ENCODE data around the gene ATP9B.
A peak's percentile ranks its signal among the peaks of the same experiment; 100 is the strongest.

ATP9B gene

DNA sequence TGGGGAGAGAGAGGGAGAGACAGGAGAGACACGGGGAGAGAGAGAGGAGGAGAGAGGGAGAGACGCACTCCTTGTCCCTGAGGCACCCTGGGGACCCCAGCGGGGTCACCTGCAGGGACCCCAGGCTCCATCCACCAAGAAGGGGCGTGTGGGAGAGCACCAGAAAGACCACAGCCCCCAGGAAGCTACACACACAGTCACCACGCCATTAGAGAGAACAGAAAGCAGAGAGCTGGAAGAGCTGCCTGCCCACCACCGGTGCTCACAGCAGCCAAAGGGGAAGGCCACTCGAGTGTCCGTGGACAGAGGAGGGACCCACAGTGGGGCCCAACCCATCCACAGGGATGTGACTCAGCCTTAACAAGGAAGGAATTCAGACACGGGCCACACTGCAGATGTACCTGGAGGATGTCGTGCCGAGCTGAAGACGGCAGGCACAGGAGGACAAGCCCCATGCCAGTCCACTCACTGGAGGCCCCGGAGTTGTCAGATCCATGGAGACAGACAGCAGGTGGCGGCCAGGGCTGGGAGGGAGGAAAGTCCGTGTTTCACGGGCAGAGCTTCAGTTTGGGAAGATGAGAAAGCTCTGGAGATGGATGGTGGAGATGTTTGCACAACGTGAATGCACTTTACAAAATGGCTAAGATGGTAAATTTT lies 315.1 kb downstream of the ATP9B start:
- in situ Hi-C loops (cut with MboI; ENCODE audit: low sequenced_read_pairs, unreplicated experiment) = loop anchor here (5.0 kb wide), 1 partner anchor 258 kb away; no protein-coding TSS in a partner anchor
- no peak for DNase-seq (ENCODE audit: low spot score)
- TF ChIP-seq, protein P1, sequence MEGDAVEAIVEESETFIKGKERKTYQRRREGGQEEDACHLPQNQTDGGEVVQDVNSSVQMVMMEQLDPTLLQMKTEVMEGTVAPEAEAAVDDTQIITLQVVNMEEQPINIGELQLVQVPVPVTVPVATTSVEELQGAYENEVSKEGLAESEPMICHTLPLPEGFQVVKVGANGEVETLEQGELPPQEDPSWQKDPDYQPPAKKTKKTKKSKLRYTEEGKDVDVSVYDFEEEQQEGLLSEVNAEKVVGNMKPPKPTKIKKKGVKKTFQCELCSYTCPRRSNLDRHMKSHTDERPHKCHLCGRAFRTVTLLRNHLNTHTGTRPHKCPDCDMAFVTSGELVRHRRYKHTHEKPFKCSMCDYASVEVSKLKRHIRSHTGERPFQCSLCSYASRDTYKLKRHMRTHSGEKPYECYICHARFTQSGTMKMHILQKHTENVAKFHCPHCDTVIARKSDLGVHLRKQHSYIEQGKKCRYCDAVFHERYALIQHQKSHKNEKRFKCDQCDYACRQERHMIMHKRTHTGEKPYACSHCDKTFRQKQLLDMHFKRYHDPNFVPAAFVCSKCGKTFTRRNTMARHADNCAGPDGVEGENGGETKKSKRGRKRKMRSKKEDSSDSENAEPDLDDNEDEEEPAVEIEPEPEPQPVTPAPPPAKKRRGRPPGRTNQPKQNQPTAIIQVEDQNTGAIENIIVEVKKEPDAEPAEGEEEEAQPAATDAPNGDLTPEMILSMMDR (IDR thresholded peaks at IDR 0.05; ENCODE audit: borderline replicate concordance, control extremely low read depth, extremely low read depth, insufficient read depth, missing control alignments) = no peak

DNA sequence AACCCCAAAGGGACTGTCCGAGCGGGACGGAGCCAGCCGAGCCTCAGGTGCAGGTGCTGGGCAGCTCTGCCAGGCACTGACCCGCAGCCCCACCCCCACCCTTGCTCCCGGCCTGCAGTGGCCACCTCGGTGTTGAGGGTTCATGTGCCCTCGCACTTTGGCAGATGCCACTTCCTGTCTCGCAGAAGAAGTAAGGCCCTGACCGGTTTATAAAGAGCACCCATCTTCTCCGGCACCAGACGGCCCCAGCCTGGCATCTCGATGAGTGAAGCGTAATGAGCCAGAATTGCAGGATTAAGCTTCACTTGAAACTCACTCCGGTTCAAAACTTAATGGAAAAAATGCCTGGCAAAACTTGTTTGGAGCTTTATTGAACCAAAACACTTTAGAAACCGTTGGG lies 315.6 kb downstream of the ATP9B start:
- TF ChIP-seq, protein P1 (IDR thresholded peaks at IDR 0.05; ENCODE audit: borderline replicate concordance, control extremely low read depth, extremely low read depth, insufficient read depth, missing control alignments) = no peak
- no peak for DNase-seq (ENCODE audit: low spot score)
- in situ Hi-C loops (cut with MboI; ENCODE audit: low sequenced_read_pairs, unreplicated experiment) = loop anchor here (5.0 kb wide), 1 partner anchor 257 kb away; no protein-coding TSS in a partner anchor

DNA sequence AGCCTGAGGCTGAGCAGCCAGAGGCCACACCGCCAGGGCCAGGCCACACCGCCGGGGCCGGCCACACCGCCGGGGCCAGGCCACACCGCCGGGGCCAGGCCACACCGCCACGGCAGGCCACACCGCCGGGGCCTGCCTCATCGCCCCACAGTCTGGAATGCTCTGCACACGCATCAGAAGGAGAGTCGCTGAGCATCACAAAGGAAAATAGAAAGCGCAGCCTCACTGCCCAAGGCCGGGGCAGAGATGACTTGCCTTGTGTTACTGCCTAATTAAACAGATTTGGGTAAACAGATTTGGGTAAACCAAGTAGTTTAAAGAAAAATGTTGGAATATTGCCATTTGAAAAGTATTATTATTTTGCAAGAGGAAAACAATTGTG lies 316.1 kb downstream of the ATP9B start:
- in situ Hi-C loops (cut with MboI; ENCODE audit: low sequenced_read_pairs, unreplicated experiment) = no loop called here
- no peak for DNase-seq (ENCODE audit: low spot score)
- TF ChIP-seq, protein P1 (IDR thresholded peaks at IDR 0.05; ENCODE audit: borderline replicate concordance, control extremely low read depth, extremely low read depth, insufficient read depth, missing control alignments) = no peak

DNA sequence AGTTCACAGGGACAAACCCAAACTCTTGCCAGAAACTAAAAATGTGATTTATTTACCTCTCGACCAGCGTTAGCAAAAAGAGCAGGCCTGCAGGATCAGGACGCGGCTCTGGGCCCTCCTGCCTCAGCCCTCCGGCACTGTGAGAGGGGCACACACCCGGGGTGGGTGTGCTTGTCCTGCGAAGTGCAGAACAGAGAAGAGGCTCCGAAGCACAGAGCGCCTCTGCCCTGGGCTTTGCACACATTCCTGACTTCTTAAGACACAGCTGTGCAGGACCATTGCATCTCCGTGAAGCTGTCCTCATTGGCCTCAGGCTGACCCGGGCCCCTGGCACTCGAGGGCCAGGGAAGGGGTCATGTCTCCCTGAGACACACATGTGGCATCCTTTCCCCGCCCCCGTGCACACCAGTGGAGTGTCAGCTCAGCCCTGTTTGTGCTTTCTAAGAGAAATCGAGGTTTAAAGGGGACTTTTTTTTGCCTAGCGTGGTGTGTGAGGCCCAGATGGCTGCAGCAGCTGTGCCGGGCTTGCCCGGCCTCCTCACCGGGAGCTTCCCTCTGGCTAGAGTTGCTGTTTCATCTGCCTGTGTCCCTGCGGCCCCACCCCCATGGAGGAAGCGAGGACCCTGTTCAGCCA lies 316.6 kb downstream of the ATP9B start:
- in situ Hi-C loops (cut with MboI; ENCODE audit: low sequenced_read_pairs, unreplicated experiment) = no loop called here
- TF ChIP-seq, protein P1 (IDR thresholded peaks at IDR 0.05; ENCODE audit: borderline replicate concordance, control extremely low read depth, extremely low read depth, insufficient read depth, missing control alignments) = no peak
- DNase-seq (ENCODE audit: low spot score) = peak; percentile 25

DNA sequence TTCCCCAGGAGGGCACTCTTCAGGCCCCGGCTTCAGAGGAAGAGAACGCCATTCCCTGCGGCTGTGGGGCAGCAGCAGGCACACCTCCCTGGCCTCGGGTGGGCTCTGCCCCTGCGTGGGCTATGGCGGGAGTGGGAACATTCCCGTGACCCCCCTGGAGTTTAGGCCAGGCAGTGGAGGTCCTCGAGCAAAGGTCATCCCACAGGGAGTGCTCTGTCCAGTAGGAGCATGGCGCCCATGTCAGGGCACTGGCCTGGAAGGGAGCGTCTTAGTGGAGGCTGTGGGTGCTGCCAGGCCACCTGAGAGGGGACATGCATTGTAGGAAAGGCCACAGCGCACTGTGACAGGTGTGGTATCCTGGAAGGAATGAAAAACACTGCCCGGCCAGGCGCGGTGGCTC lies 317.4 kb downstream of the ATP9B start:
- DNase-seq (ENCODE audit: low spot score) = no peak
- TF ChIP-seq, protein P1 (IDR thresholded peaks at IDR 0.05; ENCODE audit: borderline replicate concordance, control extremely low read depth, extremely low read depth, insufficient read depth, missing control alignments) = no peak
- in situ Hi-C loops (cut with MboI; ENCODE audit: low sequenced_read_pairs, unreplicated experiment) = no loop called here

DNA sequence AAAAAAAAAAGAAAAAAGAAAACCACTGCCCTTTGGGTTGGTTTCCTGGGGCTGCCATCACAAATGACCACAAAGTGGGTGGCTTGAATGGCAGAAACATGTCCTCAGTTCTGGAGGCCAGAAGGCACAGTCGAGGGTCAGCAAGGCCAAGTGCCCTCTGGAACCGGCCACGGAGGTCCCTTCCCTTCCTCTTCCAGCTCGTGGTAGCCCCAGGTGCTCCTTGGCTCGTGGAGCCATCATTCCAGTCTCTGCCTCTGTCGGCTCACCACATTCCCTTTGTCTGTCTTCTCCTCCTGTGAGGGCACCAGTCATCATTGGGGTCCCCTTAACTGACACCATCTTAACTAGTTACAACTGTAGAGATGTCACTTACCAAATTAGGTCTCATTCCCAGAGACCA lies 318.0 kb downstream of the ATP9B start:
- in situ Hi-C loops (cut with MboI; ENCODE audit: low sequenced_read_pairs, unreplicated experiment) = no loop called here
- TF ChIP-seq, protein P1 (IDR thresholded peaks at IDR 0.05; ENCODE audit: borderline replicate concordance, control extremely low read depth, extremely low read depth, insufficient read depth, missing control alignments) = no peak

More for the DNA sequence above, 318.0 kb downstream of the ATP9B start:
- DNase-seq (ENCODE audit: low spot score) = no peak

All from GM13976 (cell line).